SKM-1 (cell line): ENCODE results near the gene SYNE4.
"Not testable (repeated sequence)": the region's sequence is repeated elsewhere in the genome, so short reads cannot be mapped to it uniquely, and the experiment has no call there.

Experiments
- DNase-seq: peaks from one replicate; lab custom pipeline; 2025; ENCODE audit not compliant: unreplicated experiment; lab: John Stamatoyannopoulos, UW

Gene SYNE4

GRCh38 chr19:35957411-35957810, 51.2 kb downstream of the SYNE4 start:
- DNase-seq = not testable (repeated sequence)

GRCh38 chr19:35955881-35956634, 52.6 kb downstream of the SYNE4 start:
- no peak for DNase-seq
